PC-3 (cell line): ENCODE results near the gene RNF175. TPM values are rescaled to one million over a fixed set of nuclear protein-coding genes. Genes with fewer than 3 reads are reported as not detected.

ENCODE experiments used
- ATAC-seq: fragments of 200-7000 bp; cut with Tn5 transposase; 2 replicates; pipeline ENCODE4 v1.9.1; 2020; ENCODE audit warnings: mild to moderate bottlenecking, moderate library complexity
- BruUV-seq: library from RNA; stranded (reverse); fragments of 400-500 nt; replicated peaks from 2 replicates; lab custom pipeline; 2021; lab: Mats Ljungman, UMichigan
- CTCF ChIA-PET: fragments of 300-600 bp; sonication (Branson Sonifier 250); formaldehyde crosslinking; loops from one replicate; lab custom pipeline; 2022; ENCODE audit warnings: antibody characterized with exemption; lab: Charles Lee
- POLR2A ChIA-PET: fragments of 300-600 bp; sonication (Branson Sonifier 250); formaldehyde crosslinking; loops from one replicate; lab custom pipeline; 2022; ENCODE audit warnings: antibody characterized with exemption; ENCODE audit not compliant: unreplicated experiment; lab: Charles Lee
- DNase-seq: peaks from one replicate; pipeline ENCODE4 v3.0.0-alpha.2; 2015
- H2AFZ ChIP-seq: fragments of 300-600 bp; sonication (generic); 2 replicates; pipeline ENCODE4 v1.6.0; 2016; ENCODE audit warnings: antibody characterized with exemption, low read length
- H3F3A ChIP-seq: fragments of 300-600 bp; sonication (generic); one replicate; pipeline ENCODE4 v1.6.0; 2017; ENCODE audit warnings: antibody characterized with exemption, low read length, control low read depth, mild to moderate bottlenecking; ENCODE audit not compliant: unreplicated experiment
- H3K27ac ChIP-seq: fragments of 300-600 bp; sonication (generic); 2 replicates; pipeline ENCODE4 v1.5.1; 2016; ENCODE audit warnings: mild to moderate bottlenecking, low read length
- H3K27me3 ChIP-seq: fragments of 300-600 bp; sonication (generic); 2 replicates; pipeline ENCODE4 v1.6.1; 2016; ENCODE audit warnings: low read length, mixed read lengths
- H3K36me3 ChIP-seq: fragments of 300-600 bp; sonication (generic); 2 replicates; pipeline ENCODE4 v1.6.1; 2016; ENCODE audit warnings: low read depth, mixed run types, low read length, mixed read lengths
- H3K4me1 ChIP-seq: fragments of 300-600 bp; sonication (generic); 2 replicates; pipeline ENCODE4 v1.5.1; 2016; ENCODE audit warnings: low read length; ENCODE audit not compliant: insufficient read depth
- H3K4me2 ChIP-seq: fragments of 300-600 bp; sonication (generic); 2 replicates; pipeline ENCODE4 v1.6.0; 2016; ENCODE audit warnings: low read length
- H3K4me3 ChIP-seq: fragments of 300-600 bp; sonication (generic); 2 replicates; pipeline ENCODE4 v1.5.1; 2016; ENCODE audit warnings: mild to moderate bottlenecking, low read length, mixed read lengths
- H3K79me2 ChIP-seq: fragments of 300-600 bp; sonication (generic); 2 replicates; pipeline ENCODE4 v1.6.1; 2017; ENCODE audit warnings: low read length, mixed read lengths
- H3K9ac ChIP-seq: fragments of 300-600 bp; sonication (generic); 2 replicates; pipeline ENCODE4 v1.6.0; 2016; ENCODE audit warnings: mild to moderate bottlenecking, low read length
- H3K9me2 ChIP-seq: fragments of 300-600 bp; sonication (generic); replicated peaks from 2 replicates; pipeline ENCODE4 v1.6.1; 2016; ENCODE audit warnings: mixed run types, low read length, mixed read lengths
- H3K9me3 ChIP-seq: fragments of 300-600 bp; sonication (generic); 2 replicates; pipeline ENCODE4 v1.6.1; 2016; ENCODE audit warnings: low read length, mixed read lengths
- H4K20me1 ChIP-seq: fragments of 300-600 bp; sonication (generic); 2 replicates; pipeline ENCODE4 v1.6.1; 2016; ENCODE audit warnings: low read length, mixed read lengths
- CTCF ChIP-seq: fragments of 300-600 bp; sonication (generic); conservative IDR thresholded peaks from 2 replicates; pipeline ENCODE4 v1.5.1; 2017; ENCODE audit warnings: antibody characterized with exemption, low read depth, mild to moderate bottlenecking, low read length
- EZH2 ChIP-seq: fragments of 300-600 bp; sonication (generic); IDR thresholded peaks from one replicate; pipeline ENCODE4 v1.6.1; 2017; ENCODE audit warnings: antibody characterized with exemption, mild to moderate bottlenecking, low read length; ENCODE audit not compliant: unreplicated experiment
- EZH2phosphoT487 ChIP-seq: fragments of 300-600 bp; sonication (generic); IDR thresholded peaks from 2 replicates; pipeline ENCODE4 v1.6.1; 2018; ENCODE audit warnings: mild to moderate bottlenecking, antibody characterized with exemption, low read length, borderline replicate concordance
- intact Hi-C: fragments of 100-400 bp; cut with micrococcal nuclease; formaldehyde crosslinking; loops from 2 replicates; pipeline ENCODE4 v1.9.0; 2023
- total RNA-seq: library from RNA; depleted of rRNA; stranded (reverse); fragments of >200 nt; gene quantifications from 2 replicates; pipeline ENCODE4 v1.2.3, GENCODE V29; 2014

Gene RNF175
- total RNA-seq, 1 experiment from 2014 or later: not detected

- DNase-seq (no peak), ATAC-seq (no peak)
- H3K27ac ChIP-seq: no peak overlapping the region
- no peaks in the 10 kb centered on the region for H3K4me1 ChIP-seq
- TF ChIP-seq EZH2 (no peak), CTCF (no peak), EZH2phosphoT487 (no peak)
- H3K4me3 ChIP-seq: no peak overlapping the region
- POLR2A ChIA-PET: no interaction called here
- H3K36me3 ChIP-seq: no peaks in the 10 kb centered on the region
- CTCF ChIA-PET: no interaction called here
- no peaks in the 10 kb centered on the region for H3F3A ChIP-seq
- no peaks in the 10 kb centered on the region for H3K79me2 ChIP-seq
- H3K9me3 ChIP-seq: no peaks in the 10 kb centered on the region
- H2AFZ ChIP-seq: no peak overlapping the region
- intact Hi-C loops: loop anchor here (5.0 kb wide), 1 partner anchor 78 kb away; no protein-coding TSS in a partner anchor
- no TSS peak for BruUV-seq
- no peak overlapping the region for H3K4me2 ChIP-seq
- no peaks in the 10 kb centered on the region for H3K9me2 ChIP-seq
- H4K20me1 ChIP-seq: no peaks in the 10 kb centered on the region
- no peak overlapping the region for H3K9ac ChIP-seq
- H3K27me3 ChIP-seq: no peaks in the 10 kb centered on the region
Observed at GRCh38 chr4:153729895-153730294, 29.9 kb downstream of the RNF175 start.

- Histone ChIP-seq H3K9me3 (no peaks in the 10 kb centered on the region), H3K4me2 (no peak overlapping the region), H3K27me3 (no peaks in the 10 kb centered on the region), H3K4me1 (no peaks in the 10 kb centered on the region), H3K9me2 (no peaks in the 10 kb centered on the region), H3K4me3 (no peak overlapping the region), H2AFZ (no peak overlapping the region), H3K36me3 (no peaks in the 10 kb centered on the region), H3K9ac (no peak overlapping the region), H3K79me2 (no peaks in the 10 kb centered on the region), H4K20me1 (no peaks in the 10 kb centered on the region), H3F3A (no peaks in the 10 kb centered on the region), H3K27ac (no peak overlapping the region)
- TF ChIP-seq CTCF (no peak), EZH2 (no peak), EZH2phosphoT487 (no peak)
- intact Hi-C loops: no loop called here
- no TSS peak for BruUV-seq
- ChIA-PET POLR2A (no interaction called here), CTCF (no interaction called here)
- no peak for ATAC-seq
- no peak for DNase-seq
Observed at GRCh38 chr4:153728660-153729059, 31.2 kb downstream of the RNF175 start.

- ATAC-seq (no peak), DNase-seq (no peak)
- Histone ChIP-seq H3K79me2 (no peaks in the 10 kb centered on the region), H3K9me3 (no peaks in the 10 kb centered on the region), H3F3A (no peaks in the 10 kb centered on the region), H3K4me3 (no peak overlapping the region), H3K9ac (no peak overlapping the region), H3K27me3 (no peaks in the 10 kb centered on the region), H3K4me1 (no peaks in the 10 kb centered on the region), H2AFZ (no peak overlapping the region), H3K4me2 (no peak overlapping the region), H3K27ac (no peak overlapping the region), H4K20me1 (no peaks in the 10 kb centered on the region), H3K36me3 (no peaks in the 10 kb centered on the region), H3K9me2 (no peaks in the 10 kb centered on the region)
- POLR2A ChIA-PET: no interaction called here
- intact Hi-C loops: no loop called here
- TF ChIP-seq EZH2phosphoT487 (no peak), EZH2 (no peak), CTCF (no peak)
- CTCF ChIA-PET: no interaction called here
- BruUV-seq: no TSS peak
Observed at GRCh38 chr4:153728151-153728550, 31.7 kb downstream of the RNF175 start.
